ENCODE results near the gene ANKRD30BL.
"Not testable (repeated sequence)": the region's sequence is repeated elsewhere in the genome, so short reads cannot be mapped to it uniquely, and the experiment has no call there.

Gene ANKRD30BL

GRCh38 chr2:132161161-132162124 is at the start of gene ANKRD30BL:
TSS of gene ANKRD30BL (minus strand) at chr2:132161952. CDS start at chr2:132161705, 247 bp downstream.
- not testable (repeated sequence) for DNase-seq

- DNase-seq, result not testable (repeated sequence)
These were observed 41.1 kb upstream of the ANKRD30BL start for GRCh38 chr2:132202866-132203265.

GRCh38 chr2:132192854-132193253 is 31.1 kb upstream of the ANKRD30BL start:
- not testable (repeated sequence) for DNase-seq

GRCh38 chr2:132167100-132167499 is 5.3 kb upstream of the ANKRD30BL start:
- DNase-seq, result not testable (repeated sequence)

GRCh38 chr2:132162125-132162660 is 441 bp upstream of the ANKRD30BL start:
- DNase-seq, result not testable (repeated sequence)

GRCh38 chr2:132146774-132147173 is 15.0 kb downstream of the ANKRD30BL start:
- peak; percentile 59 for DNase-seq

Data from hematopoietic multipotent progenitor cell treated with erythropoietin and hydrocortisone succinate and interleukin-3 and kit ligand, for 4 days (in vitro differentiated cells).